HG03060 (cell line): ENCODE measurements around the gene LRP1B.
"Not testable (repeated sequence)": the region's sequence is repeated elsewhere in the genome, so short reads cannot be mapped to it uniquely, and the experiment has no call there.

Source experiments
- ATAC-seq: cut with Tn5 transposase; IDR thresholded peaks from one replicate; pipeline ENCODE4 v1.9.1; 2021; ENCODE audit warnings: low read depth, moderate number of reproducible peaks; ENCODE audit not compliant: unreplicated experiment

Gene LRP1B

GRCh38 chr2:140544769-140545168 is 1586.0 kb downstream of the LRP1B start:
- ATAC-seq: not testable (repeated sequence)

DNA sequence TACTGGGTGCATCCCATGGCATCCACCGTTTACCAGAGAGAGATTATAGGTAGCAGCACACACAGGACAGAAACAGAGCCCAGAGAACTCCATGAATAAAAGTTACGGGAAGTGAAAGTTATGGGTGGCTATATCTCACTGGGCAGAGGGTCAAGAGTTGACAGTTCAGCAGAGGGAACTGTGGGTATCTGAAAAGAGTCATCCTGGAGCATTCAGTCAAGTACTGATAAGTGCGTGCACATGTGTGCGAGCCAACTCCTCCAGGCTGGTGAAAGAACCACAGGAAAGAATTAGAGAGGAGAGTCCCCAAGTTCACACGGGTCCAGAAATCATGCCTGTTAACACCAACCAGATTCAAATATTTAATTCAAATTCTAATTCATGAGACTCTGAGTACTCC is 1588.2 kb downstream of the LRP1B start:
- ATAC-seq: no peak

- no peak for ATAC-seq
Measured at GRCh38 chr2:140539242-140539875, 1591.5 kb downstream of the LRP1B start.

DNA sequence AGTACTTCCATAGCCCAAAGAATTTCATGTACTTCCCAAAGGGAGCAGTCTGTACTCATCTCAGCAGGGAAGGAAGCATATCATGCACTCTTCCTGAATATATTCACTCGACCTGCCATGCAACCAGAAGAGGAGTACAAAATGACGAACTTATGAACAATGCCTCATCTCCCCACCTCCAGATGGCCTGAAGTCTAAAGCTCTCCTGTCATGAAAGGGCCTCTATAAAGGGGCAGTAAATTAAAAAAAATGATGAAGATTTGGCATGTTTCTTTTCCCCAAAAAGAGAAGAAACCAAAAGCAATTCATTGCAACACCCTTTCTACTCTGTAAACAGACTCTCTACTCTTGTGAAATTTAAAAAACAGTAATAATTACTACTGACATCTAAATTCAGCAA is 1601.1 kb downstream of the LRP1B start:
- ATAC-seq: no peak

GRCh38 chr2:140528982-140529381 is 1601.8 kb downstream of the LRP1B start:
- ATAC-seq: no peak

DNA sequence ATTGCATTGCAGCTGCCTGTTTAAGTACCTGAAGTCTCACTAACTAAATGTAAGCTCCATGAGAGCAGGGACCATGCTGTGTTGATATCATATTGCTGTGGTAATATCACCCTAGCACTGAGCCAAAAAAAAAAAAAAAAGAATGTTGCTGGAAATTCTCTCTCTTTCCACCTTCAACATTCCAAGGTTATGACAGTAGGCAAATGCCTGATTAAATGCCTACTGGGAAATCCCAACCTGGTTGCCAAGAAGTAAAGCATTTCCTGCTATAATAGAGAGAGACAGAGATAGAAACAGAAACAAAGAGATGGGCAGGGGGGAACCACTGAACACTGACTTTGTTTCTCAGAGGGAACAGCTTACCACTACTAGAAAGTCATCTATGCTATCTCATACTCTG is 1604.2 kb downstream of the LRP1B start:
- no peak for ATAC-seq

GRCh38 chr2:140512106-140512505 is 1618.7 kb downstream of the LRP1B start:
- no peak for ATAC-seq

- no peak for ATAC-seq
Measured at GRCh38 chr2:140509765-140510164, 1621.1 kb downstream of the LRP1B start.

DNA sequence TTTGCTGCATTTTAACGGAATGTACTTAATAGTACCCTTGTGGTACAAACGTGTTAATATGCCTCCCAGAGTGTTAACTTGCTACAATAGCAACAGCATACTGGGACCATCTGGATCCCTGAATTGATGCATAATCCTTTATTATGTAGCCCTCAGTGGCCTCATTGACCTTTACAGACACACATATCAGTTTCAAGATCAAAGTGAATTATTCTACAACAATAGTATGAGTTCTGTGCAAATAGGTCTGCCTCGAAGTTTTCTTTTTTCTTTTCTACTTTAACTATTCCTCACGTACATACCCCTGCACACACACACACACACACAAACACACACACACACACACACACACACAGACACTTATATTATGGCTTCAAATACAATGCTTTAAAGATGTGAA is 1622.1 kb downstream of the LRP1B start:
- ATAC-seq: no peak

- ATAC-seq: no peak
Measured at GRCh38 chr2:140506606-140507005, 1624.2 kb downstream of the LRP1B start.

DNA sequence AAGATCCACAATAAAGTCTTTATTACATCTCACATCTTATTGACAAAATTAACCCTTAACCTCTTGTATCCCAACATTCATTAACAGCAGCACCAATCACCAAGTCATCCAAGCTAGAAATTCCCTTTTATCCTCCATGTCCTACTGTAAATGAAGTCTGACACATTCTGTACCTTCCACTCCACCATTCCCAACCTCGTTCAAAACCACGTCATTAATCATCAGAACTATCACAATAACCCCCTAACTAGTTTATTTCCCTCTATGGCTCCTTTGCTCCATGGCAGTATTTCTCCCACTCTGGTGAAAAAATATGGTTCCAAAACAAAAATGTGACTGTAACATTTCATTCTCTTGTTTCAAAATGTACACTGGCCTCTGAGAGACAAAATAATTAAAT is 1626.2 kb downstream of the LRP1B start:
- ATAC-seq: no peak

- ATAC-seq: no peak
Measured at GRCh38 chr2:140502951-140503630, 1627.7 kb downstream of the LRP1B start.

- no peak for ATAC-seq
Measured at GRCh38 chr2:140498360-140498759, 1632.5 kb downstream of the LRP1B start.

DNA sequence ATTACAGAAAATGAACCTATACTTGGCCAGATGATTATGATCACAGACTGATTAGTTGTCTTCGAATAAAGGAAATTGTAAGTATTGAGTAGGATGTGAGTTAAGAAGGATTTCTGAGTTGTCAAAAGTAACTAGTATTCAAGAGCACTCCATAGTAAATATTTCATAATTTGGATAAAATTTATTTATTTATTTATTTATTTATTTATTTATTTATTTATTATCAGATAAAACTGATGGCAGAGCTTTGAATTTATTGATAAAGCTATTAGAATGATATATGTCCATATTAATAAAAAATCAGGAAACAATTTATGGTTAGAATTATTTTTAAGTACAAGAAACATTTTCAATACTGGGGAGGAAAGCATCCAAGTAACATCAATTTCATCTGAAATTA is 1634.1 kb downstream of the LRP1B start:
- ATAC-seq: no peak

GRCh38 chr2:140491876-140492275 is 1638.9 kb downstream of the LRP1B start:
- no peak for ATAC-seq

DNA sequence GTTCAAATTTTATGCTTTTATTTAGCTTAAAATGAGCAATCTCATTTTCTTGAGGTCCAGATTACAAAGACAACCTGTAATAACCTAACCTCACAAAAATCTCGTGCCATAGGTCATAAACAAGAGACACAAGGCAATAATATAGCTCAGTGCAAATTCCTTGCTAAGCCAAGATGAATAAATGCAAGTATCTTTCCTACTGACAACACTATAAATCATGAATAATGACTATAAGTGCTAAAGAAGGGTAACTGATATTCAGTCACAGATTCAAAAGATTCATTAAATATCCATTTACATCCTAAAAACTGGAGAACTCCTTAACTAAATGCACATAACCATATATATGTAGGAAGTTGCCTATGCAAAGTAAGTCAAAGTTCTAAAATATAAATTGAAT is 1641.6 kb downstream of the LRP1B start:
- no peak for ATAC-seq

- no peak for ATAC-seq
Measured at GRCh38 chr2:140481136-140481535, 1649.7 kb downstream of the LRP1B start.

DNA sequence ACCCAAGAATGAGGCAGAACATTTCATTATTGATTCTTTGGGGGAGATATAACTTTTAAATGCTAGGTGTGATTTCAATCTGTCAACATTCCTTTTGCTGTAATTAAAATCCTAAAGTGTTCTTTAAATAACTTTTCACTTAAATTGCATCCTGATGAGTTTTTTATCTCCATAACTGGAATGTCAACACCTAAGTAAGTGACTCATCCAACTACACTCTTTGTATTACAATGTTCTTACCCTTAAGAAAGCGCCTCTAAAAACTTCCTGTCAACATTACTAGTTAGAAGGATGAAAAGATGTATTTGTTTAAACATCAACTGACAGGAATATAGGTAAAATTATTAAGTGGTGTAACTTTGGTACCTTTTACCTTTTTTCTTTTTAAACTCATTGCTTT is 1657.0 kb downstream of the LRP1B start:
- ATAC-seq: no peak

- ATAC-seq: no peak
Measured at GRCh38 chr2:140472676-140473075, 1658.1 kb downstream of the LRP1B start.

DNA sequence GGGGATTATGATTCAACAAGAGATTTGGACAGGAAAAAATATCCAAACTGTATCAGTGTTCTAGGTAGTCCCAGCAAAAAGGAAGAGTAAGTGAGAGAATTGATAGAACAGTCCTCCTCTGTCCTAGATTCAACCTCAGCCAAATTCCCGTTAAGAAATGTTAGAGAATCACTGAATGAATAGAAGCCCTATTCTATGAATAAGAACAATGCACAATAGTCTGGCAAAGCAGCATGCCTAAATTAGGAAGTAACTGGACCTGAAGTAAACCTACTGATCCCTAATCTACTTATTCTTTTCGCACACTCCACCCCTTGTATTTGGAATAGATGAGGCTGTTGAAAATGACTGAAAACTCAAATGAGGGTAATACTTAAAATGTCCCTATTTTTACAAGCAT is 1665.5 kb downstream of the LRP1B start:
- ATAC-seq: no peak

GRCh38 chr2:140462990-140463389 is 1667.8 kb downstream of the LRP1B start:
- ATAC-seq: no peak

DNA sequence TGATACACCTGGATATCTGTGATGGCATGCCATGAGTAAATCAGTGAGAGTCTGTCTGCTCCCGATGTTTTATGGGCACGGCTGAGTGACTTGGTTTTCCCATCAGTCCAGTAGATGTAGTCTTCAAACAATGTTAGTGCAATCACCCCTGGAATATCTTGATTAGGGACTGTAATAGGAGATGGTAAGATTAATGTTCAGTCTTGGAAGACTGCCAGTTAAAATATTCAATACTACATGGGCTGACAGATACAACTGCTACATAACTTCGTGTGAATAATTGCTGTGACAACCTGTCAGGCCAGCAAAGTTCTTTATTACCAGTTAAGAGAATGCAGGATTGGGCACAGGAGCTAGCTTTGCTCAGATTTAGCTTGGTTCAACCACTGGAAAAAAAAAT is 1673.3 kb downstream of the LRP1B start:
- no peak for ATAC-seq
